GM23248 (cell line): Measurements from ENCODE around the gene TMEM94.

Source experiments
- EZH2 ChIP-seq: fragments of 200-600 bp; sonication (generic); IDR thresholded peaks from 2 replicates; pipeline ENCODE4 v1.6.1; 2018; ENCODE audit warnings: antibody characterized with exemption, mild to moderate bottlenecking; ENCODE audit not compliant: insufficient read depth, poor library complexity, severe bottlenecking
- EZH2phosphoT487 ChIP-seq: fragments of 200-600 bp; sonication (generic); IDR thresholded peaks from 2 replicates; pipeline ENCODE4 v1.6.1; 2018; ENCODE audit warnings: antibody characterized with exemption, moderate library complexity, mild to moderate bottlenecking, low read depth; ENCODE audit not compliant: insufficient read depth

- TF ChIP-seq EZH2phosphoT487 (no peak), EZH2 (no peak)
Observed at GRCh38 chr17:75492555-75493168, 36.2 kb downstream of the TMEM94 start.
